GM06990 (cell line): ENCODE measurements around the gene RPTOR.

Source experiments
- DNase-seq: peaks from one replicate; pipeline ENCODE4 v3.0.0-alpha.2; 2011; ENCODE audit not compliant: insufficient read length; ENCODE audit errors: extremely low read depth
- H3K27me3 ChIP-seq: replicated peaks from 2 replicates; pipeline ENCODE4 v1.6.0; 2011; ENCODE audit warnings: low read length; ENCODE audit not compliant: control insufficient read depth, insufficient read depth
- H3K36me3 ChIP-seq: 2 replicates; pipeline ENCODE4 v1.5.1; 2011; ENCODE audit warnings: low read length; ENCODE audit not compliant: control insufficient read depth, insufficient read depth
- H3K4me3 ChIP-seq: replicated peaks from 2 replicates; pipeline ENCODE4 v1.5.1; 2011; ENCODE audit warnings: low read depth, mild to moderate bottlenecking, control low read depth, low read length
- TF ChIP-seq, protein P1 (sequence below): IDR thresholded peaks from 2 replicates; pipeline ENCODE4 v1.5.1; 2011; ENCODE audit warnings: low read length, control low read depth, mild to moderate bottlenecking, inconsistent platforms; ENCODE audit not compliant: insufficient read depth, poor library complexity, severe bottlenecking

RPTOR gene

DNA sequence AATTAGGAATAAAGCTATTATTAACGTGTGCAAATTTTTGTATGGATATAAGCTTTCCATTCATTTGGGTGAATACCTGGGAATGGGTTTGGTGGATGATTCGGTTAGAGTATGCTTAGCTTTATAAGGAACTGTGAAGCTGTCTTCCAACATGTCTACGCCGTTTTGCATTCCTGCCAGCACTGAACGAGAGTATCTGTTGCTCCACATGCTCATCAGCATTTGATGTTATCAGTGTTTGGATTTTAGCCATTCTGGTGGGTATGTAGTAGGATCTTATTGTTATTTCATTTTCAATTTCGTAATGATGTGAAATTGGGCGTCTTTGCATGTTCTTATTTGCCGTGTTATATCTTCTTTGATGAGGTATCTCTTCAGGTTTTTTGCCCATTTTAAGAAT, 168.0 kb downstream of the RPTOR start:
- TF ChIP-seq, protein P1, sequence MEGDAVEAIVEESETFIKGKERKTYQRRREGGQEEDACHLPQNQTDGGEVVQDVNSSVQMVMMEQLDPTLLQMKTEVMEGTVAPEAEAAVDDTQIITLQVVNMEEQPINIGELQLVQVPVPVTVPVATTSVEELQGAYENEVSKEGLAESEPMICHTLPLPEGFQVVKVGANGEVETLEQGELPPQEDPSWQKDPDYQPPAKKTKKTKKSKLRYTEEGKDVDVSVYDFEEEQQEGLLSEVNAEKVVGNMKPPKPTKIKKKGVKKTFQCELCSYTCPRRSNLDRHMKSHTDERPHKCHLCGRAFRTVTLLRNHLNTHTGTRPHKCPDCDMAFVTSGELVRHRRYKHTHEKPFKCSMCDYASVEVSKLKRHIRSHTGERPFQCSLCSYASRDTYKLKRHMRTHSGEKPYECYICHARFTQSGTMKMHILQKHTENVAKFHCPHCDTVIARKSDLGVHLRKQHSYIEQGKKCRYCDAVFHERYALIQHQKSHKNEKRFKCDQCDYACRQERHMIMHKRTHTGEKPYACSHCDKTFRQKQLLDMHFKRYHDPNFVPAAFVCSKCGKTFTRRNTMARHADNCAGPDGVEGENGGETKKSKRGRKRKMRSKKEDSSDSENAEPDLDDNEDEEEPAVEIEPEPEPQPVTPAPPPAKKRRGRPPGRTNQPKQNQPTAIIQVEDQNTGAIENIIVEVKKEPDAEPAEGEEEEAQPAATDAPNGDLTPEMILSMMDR = no peak
- Histone ChIP-seq H3K36me3 (peaks cover 9% of the 10 kb centered on the region), H3K4me3 (no peak overlapping the region), H3K27me3 (no peaks in the 10 kb centered on the region)
- no peak for DNase-seq

DNA sequence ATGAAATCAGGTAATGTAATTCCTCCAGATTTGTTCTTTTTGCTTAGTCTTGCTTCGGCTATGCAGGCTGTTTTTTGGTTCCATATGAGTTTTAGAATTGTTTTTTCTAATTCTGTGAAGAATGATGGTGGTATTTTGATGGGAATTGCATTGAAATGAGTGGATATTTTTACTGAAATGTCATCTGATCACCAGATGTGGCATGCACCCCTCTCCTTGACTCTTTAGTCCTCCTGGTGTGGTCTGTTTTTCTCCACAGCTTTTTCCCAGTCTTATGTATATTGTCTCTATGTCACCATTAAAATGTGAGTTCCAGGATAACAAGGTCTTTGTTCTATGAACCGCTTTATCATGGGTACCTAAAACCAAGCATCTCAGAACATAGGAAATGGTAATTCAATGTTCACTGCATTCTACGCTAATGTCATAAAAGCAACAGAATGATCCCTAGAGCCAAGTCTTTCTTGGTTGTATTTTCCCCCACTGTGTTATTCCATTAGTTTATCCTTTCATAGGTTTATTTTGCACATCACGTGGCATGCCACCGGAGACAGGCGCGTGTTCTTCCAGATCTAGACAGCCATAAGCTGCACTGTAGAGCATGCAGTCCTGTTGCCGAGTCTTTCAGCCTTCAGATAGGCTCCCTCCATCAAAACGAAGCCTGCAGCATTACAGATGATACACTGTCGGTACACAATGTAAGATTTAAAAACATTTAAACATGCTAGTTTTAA, 172.5 kb downstream of the RPTOR start:
- H3K36me3 ChIP-seq = no peaks in the 10 kb centered on the region
- no peak overlapping the region for H3K4me3 ChIP-seq
- no peaks in the 10 kb centered on the region for H3K27me3 ChIP-seq
- DNase-seq = no peak
- TF ChIP-seq, protein P1 = no peak

DNA sequence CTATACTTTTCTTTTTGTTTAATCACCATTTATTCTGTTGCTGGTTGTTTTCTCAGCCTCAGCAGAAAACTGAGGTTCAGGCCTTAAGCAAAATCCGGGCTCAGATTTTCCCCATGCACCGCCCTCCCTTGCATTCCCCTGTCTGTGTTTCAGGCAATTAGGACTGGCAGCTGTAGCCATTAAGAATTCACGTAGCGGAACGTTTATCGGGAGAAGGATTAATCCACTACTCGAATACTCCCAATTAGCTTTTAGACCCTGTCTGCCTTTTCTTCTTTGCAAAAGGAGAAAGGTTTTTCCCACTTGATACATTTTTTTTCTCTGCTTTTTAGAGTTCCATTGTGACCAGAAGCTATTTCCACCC, 173.1 kb downstream of the RPTOR start:
- TF ChIP-seq, protein P1 = no peak
- no peaks in the 10 kb centered on the region for H3K36me3 ChIP-seq
- no peak for DNase-seq
- H3K27me3 ChIP-seq = no peaks in the 10 kb centered on the region
- no peak overlapping the region for H3K4me3 ChIP-seq

DNA sequence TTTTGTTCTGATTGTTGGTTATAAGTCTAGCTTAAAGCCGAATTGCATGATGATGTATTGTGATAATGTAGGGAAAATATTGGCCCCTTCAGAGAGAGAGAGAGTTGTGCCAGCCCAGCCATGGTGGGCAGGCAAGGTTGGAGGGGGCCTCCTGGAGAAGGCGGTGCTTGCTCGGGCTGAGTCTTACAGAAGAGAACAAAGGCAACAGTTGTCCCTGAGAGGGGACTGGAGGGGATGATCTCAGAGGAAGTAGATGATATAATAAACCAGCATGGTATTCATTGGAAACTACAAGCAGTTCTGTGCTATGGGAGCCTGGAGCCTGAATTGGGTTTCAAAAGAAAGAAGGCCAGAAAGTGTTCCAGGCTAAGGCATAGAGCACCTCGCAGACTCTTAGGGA, 173.8 kb downstream of the RPTOR start:
- TF ChIP-seq, protein P1 = no peak

DNA sequence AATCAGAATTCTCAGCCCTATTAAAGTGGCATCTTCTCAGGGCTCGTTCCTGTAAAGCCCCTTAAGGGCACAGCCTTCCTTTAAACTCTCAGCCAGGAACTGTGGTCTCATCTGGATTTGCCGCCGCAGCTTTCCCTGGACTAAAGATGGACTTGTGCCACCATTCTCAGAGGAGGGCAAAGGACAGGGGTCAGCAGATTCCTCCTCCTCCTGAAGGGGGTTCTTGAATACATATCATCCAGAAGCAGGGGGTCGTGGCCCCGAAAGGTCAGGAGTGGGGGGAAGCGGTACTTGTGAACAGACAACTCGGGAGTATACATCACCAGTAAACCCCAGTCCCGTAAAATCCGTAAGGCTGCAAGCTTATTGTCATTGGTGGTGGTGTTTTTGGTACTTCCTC, 174.8 kb downstream of the RPTOR start:
- DNase-seq = no peak
- Histone ChIP-seq H3K36me3 (no peaks in the 10 kb centered on the region), H3K4me3 (no peak overlapping the region), H3K27me3 (no peaks in the 10 kb centered on the region)
- TF ChIP-seq, protein P1 = no peak

More for the DNA sequence above, 173.8 kb downstream of the RPTOR start:
- no peak for DNase-seq
- Histone ChIP-seq H3K4me3 (no peak overlapping the region), H3K36me3 (no peaks in the 10 kb centered on the region), H3K27me3 (no peaks in the 10 kb centered on the region)
